ENCODE measurements around the gene FAM241B.

Gene FAM241B

GRCh38 chr10:69649786-69650550 is 19.9 kb downstream of the FAM241B start:
- DNase-seq = no peak

- DNase-seq = no peak
These were observed 20.7 kb downstream of the FAM241B start for GRCh38 chr10:69650589-69651261.

GRCh38 chr10:69651362-69651761 is 21.3 kb downstream of the FAM241B start:
- no peak for DNase-seq

- DNase-seq = no peak
These were observed 22.2 kb downstream of the FAM241B start for GRCh38 chr10:69652111-69652856.

- DNase-seq = no peak
These were observed 22.8 kb downstream of the FAM241B start for GRCh38 chr10:69652857-69653199.

GRCh38 chr10:69653561-69653960 is 23.5 kb downstream of the FAM241B start:
- DNase-seq = no peak

GRCh38 chr10:69655124-69655867 is 25.2 kb downstream of the FAM241B start:
- no peak for DNase-seq

- DNase-seq = no peak
These were observed 26.0 kb downstream of the FAM241B start for GRCh38 chr10:69655868-69656555.

- DNase-seq = no peak
These were observed 26.8 kb downstream of the FAM241B start for GRCh38 chr10:69656742-69657269.

- DNase-seq = no peak
These were observed 27.4 kb downstream of the FAM241B start for GRCh38 chr10:69657430-69657829.

GRCh38 chr10:69657866-69658265 is 27.8 kb downstream of the FAM241B start:
- DNase-seq = no peak

GRCh38 chr10:69659241-69660038 is 29.4 kb downstream of the FAM241B start:
- DNase-seq = no peak

GRCh38 chr10:69660296-69660695 is 30.2 kb downstream of the FAM241B start:
- DNase-seq = no peak

GRCh38 chr10:69661414-69662172 is 31.5 kb downstream of the FAM241B start:
- DNase-seq = no peak

- no peak for DNase-seq
These were observed 32.3 kb downstream of the FAM241B start for GRCh38 chr10:69662173-69662877.

- DNase-seq = no peak
These were observed 32.9 kb downstream of the FAM241B start for GRCh38 chr10:69662901-69663300.

GRCh38 chr10:69663369-69663947 is 33.4 kb downstream of the FAM241B start:
- DNase-seq = no peak

GRCh38 chr10:69665474-69666320 is 35.6 kb downstream of the FAM241B start:
- no peak for DNase-seq

GRCh38 chr10:69666756-69667155 is 36.7 kb downstream of the FAM241B start:
- no peak for DNase-seq
